Urothelium cell line (cell line): ENCODE data around the gene CNFN.
"Not testable (repeated sequence)": the region's sequence is repeated elsewhere in the genome, so short reads cannot be mapped to it uniquely, and the experiment has no call there.

Source experiments
- DNase-seq: peaks from one replicate; pipeline ENCODE4 v3.0.0; 2011; ENCODE audit warnings: low spot score, mixed read lengths
- FAIRE-seq: peaks from 2 replicates; lab custom pipeline; 2011; peaks lifted over from hg19 to GRCh38; lab: Jason Lieb, UNC

CNFN gene

GRCh38 chr19:42352301-42353259 is 37.5 kb downstream of the CNFN start:
- FAIRE-seq (no peak), DNase-seq (no peak)

- DNase-seq (no peak), FAIRE-seq (no peak)
Observed at GRCh38 chr19:42351079-42351735, 38.9 kb downstream of the CNFN start.

DNA sequence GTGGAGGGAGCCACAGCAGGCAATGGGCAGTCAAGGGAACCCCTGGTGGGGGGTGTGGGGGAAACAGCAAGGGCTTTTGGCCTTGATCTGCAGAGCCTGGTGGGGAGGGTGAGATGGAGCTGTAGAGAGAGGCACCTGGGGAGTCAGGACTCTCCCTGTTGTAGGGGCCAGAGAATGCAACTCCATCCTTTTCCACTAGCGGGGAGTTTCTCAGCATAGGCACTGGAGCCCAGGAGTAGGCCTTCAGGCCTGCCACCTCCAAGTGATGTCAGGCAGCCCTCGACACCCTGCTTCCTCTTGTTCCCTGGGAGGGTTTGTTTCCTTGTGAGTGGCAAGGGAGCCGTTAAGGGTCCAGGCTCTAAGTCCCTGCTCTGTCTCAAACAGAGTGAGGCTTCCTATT is 39.7 kb downstream of the CNFN start:
- FAIRE-seq (no peak), DNase-seq (no peak)

GRCh38 chr19:42349378-42350107 is 40.6 kb downstream of the CNFN start:
- DNase-seq (no peak), FAIRE-seq (no peak)

- FAIRE-seq (no peak), DNase-seq (no peak)
Observed at GRCh38 chr19:42348211-42348610, 41.9 kb downstream of the CNFN start.

DNA sequence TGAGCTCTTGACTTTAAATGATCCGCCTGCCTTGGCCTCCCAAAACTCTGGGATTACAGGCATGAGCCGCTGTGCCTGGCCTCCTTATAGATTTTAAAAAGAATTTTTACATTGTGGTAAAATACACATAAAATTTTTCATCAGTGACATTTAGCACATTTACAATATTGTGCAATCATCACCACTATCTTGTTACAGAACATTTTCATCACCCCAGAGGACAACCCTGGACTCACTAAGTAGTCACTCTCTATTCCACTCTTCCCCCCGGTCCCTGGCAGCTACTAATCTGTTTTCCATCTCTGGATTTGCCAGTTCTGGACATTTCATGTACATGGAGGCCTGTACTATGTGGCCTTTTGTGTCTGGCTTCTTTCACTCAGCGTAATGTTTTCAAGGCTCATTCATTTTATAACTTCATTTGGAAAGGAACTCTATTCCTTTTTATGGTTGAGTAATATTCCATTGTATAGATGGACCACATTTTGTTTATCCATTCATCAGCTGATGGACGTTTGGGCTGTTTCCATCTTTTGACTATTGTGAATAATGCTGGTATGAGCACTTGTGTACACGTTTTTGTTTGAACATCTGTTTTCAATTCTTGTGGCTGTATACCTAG is 44.8 kb downstream of the CNFN start:
- FAIRE-seq: no peak
- no peak for DNase-seq

- DNase-seq: no peak
- no peak for FAIRE-seq
Observed at GRCh38 chr19:42344336-42344893, 45.7 kb downstream of the CNFN start.

- FAIRE-seq (no peak), DNase-seq (no peak)
Observed at GRCh38 chr19:42343344-42344110, 46.6 kb downstream of the CNFN start.

DNA sequence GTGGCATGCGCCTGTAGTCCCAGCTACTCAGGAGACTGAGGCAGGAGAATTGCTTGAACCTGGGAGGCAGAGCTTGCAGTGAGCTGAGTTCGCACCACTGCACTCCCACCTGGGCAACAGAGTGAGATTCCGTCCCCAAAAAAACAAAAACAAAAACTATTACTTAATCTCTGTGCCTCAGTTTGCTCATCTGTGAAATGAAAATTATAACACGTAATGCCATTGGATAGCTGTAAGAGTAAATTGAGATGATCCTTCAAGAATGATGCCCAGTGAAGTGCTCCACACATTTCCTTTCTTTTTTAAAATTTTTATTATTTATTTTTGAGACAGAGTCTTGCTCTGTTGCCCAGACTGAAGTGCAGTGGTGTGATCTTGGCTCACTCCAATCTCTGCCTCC is 50.2 kb downstream of the CNFN start:
- not testable (repeated sequence) for DNase-seq, FAIRE-seq

- FAIRE-seq, DNase-seq: not testable (repeated sequence)
Observed at GRCh38 chr19:42339126-42339860, 50.8 kb downstream of the CNFN start.
